ENCODE measurements around the gene CYREN. TPM values are rescaled to one million over a fixed set of nuclear protein-coding genes. Genes with fewer than 3 reads are reported as not detected.
"Not testable (repeated sequence)": the region's sequence is repeated elsewhere in the genome, so short reads cannot be mapped to it uniquely, and the experiment has no call there.

The CYREN gene
- total RNA-seq, 1 donor from 2014 or later: 39.6 TPM

DNA sequence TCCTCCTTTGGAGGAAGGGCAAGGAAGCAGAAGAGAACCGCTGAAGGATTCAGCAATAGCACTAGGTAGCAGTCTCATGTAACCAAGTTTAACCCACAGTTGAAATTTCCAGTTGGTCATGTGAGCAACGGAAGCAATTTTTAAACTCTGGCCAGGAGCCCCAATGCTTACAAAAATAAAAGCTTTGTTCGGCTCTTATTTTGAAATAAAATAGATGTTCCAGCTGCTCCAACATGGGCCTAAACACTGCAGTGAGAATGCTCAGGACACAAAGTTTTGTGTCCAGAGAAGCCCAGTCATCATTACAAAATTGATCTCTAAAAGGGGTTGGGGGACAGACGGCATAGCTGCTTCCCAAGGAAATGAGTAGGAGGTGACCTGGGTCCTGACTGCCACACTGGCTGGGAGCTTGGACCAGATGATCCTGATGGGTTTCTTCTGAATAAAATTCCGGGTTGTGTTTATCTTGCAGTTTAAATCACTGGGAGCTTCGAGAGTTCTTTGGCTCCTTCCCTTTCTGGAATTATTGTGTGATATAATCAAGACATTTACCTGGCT, 23.1 kb downstream of the CYREN start:
- peak overlapping the region; percentile 95 for H3K27ac ChIP-seq
- no peaks in the 10 kb centered on the region for H3K27me3 ChIP-seq (ENCODE audit: low read depth)
- peak; percentile 38 to 40 for ATAC-seq
- intact Hi-C loops (cut with DNase I): no loop called here
- H3K9me3 ChIP-seq: no peaks in the 10 kb centered on the region
- DNase-seq: no peak
- H3K4me3 ChIP-seq: peak overlapping the region; percentile 63
- H3K4me1 ChIP-seq: peaks cover 53% of the 10 kb centered on the region
- TF ChIP-seq, protein P1, sequence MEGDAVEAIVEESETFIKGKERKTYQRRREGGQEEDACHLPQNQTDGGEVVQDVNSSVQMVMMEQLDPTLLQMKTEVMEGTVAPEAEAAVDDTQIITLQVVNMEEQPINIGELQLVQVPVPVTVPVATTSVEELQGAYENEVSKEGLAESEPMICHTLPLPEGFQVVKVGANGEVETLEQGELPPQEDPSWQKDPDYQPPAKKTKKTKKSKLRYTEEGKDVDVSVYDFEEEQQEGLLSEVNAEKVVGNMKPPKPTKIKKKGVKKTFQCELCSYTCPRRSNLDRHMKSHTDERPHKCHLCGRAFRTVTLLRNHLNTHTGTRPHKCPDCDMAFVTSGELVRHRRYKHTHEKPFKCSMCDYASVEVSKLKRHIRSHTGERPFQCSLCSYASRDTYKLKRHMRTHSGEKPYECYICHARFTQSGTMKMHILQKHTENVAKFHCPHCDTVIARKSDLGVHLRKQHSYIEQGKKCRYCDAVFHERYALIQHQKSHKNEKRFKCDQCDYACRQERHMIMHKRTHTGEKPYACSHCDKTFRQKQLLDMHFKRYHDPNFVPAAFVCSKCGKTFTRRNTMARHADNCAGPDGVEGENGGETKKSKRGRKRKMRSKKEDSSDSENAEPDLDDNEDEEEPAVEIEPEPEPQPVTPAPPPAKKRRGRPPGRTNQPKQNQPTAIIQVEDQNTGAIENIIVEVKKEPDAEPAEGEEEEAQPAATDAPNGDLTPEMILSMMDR (IDR thresholded peaks at IDR 0.05): no peak
- no peaks in the 10 kb centered on the region for H3K36me3 ChIP-seq

DNA sequence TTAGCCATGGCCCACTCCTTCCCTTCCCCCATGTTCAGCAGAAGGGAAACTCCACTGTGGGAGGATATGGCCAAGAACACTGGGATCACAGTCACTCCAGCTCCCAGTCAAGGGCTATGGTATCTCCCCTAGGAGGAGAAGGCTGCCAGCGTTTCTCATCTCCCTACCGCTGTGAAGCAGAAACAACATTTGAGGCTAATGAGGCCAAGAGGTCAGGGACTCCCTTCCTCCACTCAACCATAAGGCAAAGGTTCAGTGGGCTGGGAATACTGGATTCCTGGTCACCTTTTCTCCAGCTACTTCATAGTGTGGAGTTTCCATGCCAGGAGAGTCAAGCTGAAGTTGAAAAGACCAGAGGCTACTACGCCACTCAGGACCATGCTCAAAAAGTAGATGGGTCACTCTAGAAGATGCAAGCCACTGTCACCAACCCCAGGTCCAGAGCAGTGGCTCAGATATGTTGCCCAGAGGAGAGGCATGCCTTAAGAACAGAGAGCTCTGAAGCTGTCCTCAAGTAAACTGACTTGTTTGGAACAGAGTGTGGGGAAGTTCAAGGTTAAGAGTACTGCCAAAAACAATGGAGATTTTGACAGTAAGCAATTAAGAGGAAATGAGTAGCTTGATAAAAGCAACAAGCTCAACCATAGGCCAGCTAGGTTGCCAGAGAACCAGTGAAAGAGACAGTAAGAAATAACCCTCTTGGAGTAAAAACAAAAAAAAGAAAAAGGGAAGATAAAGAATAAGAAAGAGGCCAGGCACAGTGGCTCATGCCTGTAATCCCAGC, 26.4 kb downstream of the CYREN start:
- no peak overlapping the region for H3K4me3 ChIP-seq
- intact Hi-C loops (cut with DNase I): no loop called here
- H3K27me3 ChIP-seq (ENCODE audit: low read depth): no peaks in the 10 kb centered on the region
- no peaks in the 10 kb centered on the region for H3K36me3 ChIP-seq
- peaks cover 24% of the 10 kb centered on the region for H3K4me1 ChIP-seq
- DNase-seq: no peak
- H3K27ac ChIP-seq: peak overlapping the region; percentile 15
- no peak for ATAC-seq
- H3K9me3 ChIP-seq: no peaks in the 10 kb centered on the region
- TF ChIP-seq, protein P1 (IDR thresholded peaks at IDR 0.05): no peak

DNA sequence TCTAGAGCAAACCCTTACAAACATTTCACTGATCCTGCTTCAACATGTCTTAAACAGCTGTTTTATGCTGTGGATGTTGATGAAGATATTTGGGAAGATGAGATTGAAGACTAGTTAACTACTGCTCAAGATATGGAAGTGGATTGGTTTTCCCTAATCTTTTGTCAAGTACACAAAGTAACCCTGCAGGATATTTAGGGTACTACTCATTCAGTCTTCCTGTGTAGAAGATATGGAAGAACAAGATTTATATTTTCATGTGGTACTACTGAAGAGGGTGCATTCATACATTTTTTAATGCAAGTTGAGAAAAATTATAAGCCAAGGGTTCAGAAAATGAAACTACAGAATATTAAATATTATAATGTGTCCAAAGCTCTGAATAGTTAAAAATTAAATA, 40.9 kb downstream of the CYREN start:
- H3K27ac ChIP-seq: no peak overlapping the region
- ATAC-seq (no peak), DNase-seq (no peak)
- no peak overlapping the region for H3K4me3 ChIP-seq
- intact Hi-C loops (cut with DNase I): no loop called here
- TF ChIP-seq, protein P1 (IDR thresholded peaks at IDR 0.05): no peak
- no peaks in the 10 kb centered on the region for H3K4me1 ChIP-seq
- no peaks in the 10 kb centered on the region for H3K36me3 ChIP-seq
- H3K9me3 ChIP-seq: peaks cover 5% of the 10 kb centered on the region
- no peaks in the 10 kb centered on the region for H3K27me3 ChIP-seq (ENCODE audit: low read depth)

DNA sequence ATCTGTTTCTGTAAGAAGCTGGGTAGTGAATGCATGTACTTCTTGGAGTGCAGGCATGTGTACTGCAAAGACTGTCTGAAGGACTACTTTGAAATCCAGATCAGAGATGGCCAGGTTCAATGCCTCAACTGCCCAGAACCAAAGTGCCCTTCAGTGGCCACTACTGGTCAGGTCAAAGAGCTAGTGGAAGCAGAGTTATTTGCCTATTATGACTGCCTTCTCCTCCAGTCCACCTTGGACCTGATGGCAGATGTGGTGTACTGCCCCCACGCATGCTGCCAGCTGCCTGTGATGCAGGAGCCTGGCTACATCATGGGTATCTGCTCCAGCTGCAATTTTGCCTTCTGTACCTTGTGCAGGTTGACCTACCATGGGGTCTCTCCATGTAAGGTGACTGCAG, 41.6 kb downstream of the CYREN start:
- Histone ChIP-seq H3K4me3 (no peak overlapping the region), H3K9me3 (peaks cover 5% of the 10 kb centered on the region), H3K27me3 (ENCODE audit: low read depth) (no peaks in the 10 kb centered on the region), H3K4me1 (no peaks in the 10 kb centered on the region), H3K27ac (no peak overlapping the region), H3K36me3 (no peaks in the 10 kb centered on the region)
- DNase-seq (no peak), ATAC-seq (no peak)
- TF ChIP-seq, protein P1 (IDR thresholded peaks at IDR 0.05): no peak
- intact Hi-C loops (cut with DNase I): no loop called here

DNA sequence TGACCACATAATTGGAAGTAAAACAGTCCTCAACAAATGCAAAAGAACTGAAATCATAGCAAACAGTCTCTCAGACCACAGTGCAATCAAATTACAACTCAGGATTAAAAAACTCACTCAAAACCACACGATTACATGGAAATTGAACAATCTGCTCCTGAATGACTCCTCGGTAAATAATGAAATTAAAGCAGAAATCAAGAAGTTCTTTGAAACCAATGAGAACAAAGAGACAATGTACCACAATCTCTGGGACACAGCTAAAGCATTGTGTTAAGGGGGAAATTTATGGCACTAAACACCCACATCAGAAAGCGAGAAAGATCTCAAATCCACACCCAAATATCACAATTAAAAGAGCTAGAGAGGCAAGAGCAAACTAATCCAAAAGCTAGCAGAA, 45.9 kb downstream of the CYREN start:
- ATAC-seq; H3K4me1 ChIP-seq; H3K9me3 ChIP-seq; H3K27me3 ChIP-seq (ENCODE audit: low read depth); intact Hi-C loops (cut with DNase I); H3K4me3 ChIP-seq; H3K36me3 ChIP-seq; H3K27ac ChIP-seq; DNase-seq: not testable (repeated sequence)

DNA sequence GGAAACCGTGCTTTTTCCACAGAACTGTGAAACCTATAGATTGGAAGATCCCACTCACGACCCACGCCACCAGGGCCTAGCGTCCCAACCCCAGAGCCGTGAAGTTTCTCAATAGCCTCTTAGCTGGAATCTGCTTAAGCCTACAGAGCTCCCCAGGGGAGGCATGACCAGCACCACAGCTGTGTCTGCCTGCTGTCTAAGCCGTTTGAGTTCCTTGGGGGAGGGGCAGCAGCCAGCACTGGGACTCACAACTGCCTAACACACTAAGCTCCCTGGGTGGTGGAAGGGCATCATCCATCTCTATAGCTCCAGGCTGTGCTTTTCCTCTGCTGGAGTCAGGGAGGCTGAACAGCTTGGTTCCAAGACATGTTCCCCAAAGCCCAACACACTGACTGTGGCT, 48.6 kb downstream of the CYREN start:
- ATAC-seq (no peak), DNase-seq (no peak)
- Histone ChIP-seq H3K4me1 (no peaks in the 10 kb centered on the region), H3K9me3 (peaks cover 7% of the 10 kb centered on the region), H3K27ac (no peak overlapping the region), H3K4me3 (no peak overlapping the region), H3K36me3 (no peaks in the 10 kb centered on the region), H3K27me3 (ENCODE audit: low read depth) (no peaks in the 10 kb centered on the region)
- TF ChIP-seq, protein P1 (IDR thresholded peaks at IDR 0.05): no peak
- intact Hi-C loops (cut with DNase I): no loop called here

Data from lower lobe of right lung (tissue), 2 donors.